ENCODE data around the gene MLXIP.

Gene MLXIP

GRCh38 chr12:122145505-122146330, 67.2 kb downstream of the MLXIP start:
- TF ChIP-seq, protein P1, sequence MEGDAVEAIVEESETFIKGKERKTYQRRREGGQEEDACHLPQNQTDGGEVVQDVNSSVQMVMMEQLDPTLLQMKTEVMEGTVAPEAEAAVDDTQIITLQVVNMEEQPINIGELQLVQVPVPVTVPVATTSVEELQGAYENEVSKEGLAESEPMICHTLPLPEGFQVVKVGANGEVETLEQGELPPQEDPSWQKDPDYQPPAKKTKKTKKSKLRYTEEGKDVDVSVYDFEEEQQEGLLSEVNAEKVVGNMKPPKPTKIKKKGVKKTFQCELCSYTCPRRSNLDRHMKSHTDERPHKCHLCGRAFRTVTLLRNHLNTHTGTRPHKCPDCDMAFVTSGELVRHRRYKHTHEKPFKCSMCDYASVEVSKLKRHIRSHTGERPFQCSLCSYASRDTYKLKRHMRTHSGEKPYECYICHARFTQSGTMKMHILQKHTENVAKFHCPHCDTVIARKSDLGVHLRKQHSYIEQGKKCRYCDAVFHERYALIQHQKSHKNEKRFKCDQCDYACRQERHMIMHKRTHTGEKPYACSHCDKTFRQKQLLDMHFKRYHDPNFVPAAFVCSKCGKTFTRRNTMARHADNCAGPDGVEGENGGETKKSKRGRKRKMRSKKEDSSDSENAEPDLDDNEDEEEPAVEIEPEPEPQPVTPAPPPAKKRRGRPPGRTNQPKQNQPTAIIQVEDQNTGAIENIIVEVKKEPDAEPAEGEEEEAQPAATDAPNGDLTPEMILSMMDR (IDR thresholded peaks at IDR 0.05; ENCODE audit: low read depth, low read length): no peak

GRCh38 chr12:122147514-122148290, 69.1 kb downstream of the MLXIP start:
- TF ChIP-seq, protein P1 (IDR thresholded peaks at IDR 0.05; ENCODE audit: low read depth, low read length): no peak
- H3K4me3 ChIP-seq (ENCODE audit: low read depth, low read length): no peak overlapping the region

More at GRCh38 chr12:122145505-122146330, 67.2 kb downstream of the MLXIP start:
- no peak overlapping the region for H3K4me3 ChIP-seq (ENCODE audit: low read depth, low read length)

- H3K4me3 ChIP-seq (ENCODE audit: low read depth, low read length): no peak overlapping the region
- TF ChIP-seq, protein P1 (IDR thresholded peaks at IDR 0.05; ENCODE audit: low read depth, low read length): no peak
Observed at GRCh38 chr12:122148657-122149056, 70.1 kb downstream of the MLXIP start.

DNA sequence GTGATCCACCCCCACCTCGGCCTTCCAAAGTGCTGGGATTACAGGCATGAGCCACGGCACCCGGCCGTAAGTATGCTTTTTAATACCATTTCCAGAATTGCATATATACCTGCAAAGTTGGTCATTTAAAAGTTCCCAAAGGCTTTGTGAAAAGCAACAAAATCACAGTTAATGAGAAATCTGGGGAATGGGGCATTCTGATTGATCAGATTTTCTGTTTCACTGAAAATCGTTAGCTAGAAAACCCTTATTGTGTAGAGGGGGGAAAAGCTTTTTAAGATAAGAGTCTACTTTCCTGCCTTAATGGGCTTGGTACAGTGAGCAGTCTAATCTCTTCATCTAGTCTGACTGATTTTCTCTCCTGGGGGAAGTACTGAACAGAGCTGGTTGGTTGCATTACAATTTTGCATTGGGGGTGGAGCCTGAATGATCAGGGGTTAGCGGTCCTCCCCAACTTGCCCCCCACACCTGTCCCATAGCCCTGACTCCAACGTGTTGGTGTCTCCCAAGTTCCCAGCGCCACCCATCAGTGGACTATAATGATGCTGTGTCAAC, 71.6 kb downstream of the MLXIP start:
- H3K4me3 ChIP-seq (ENCODE audit: low read depth, low read length): no peak overlapping the region
- TF ChIP-seq, protein P1 (IDR thresholded peaks at IDR 0.05; ENCODE audit: low read depth, low read length): no peak

GRCh38 chr12:122152754-122153153, 74.2 kb downstream of the MLXIP start:
- TF ChIP-seq, protein P1 (IDR thresholded peaks at IDR 0.05; ENCODE audit: low read depth, low read length): no peak
- H3K4me3 ChIP-seq (ENCODE audit: low read depth, low read length): no peak overlapping the region

GRCh38 chr12:122155705-122156104, 77.1 kb downstream of the MLXIP start:
- no peak overlapping the region for H3K4me3 ChIP-seq (ENCODE audit: low read depth, low read length)
- TF ChIP-seq, protein P1 (IDR thresholded peaks at IDR 0.05; ENCODE audit: low read depth, low read length): no peak

All from WI38 (cell line).